SK-N-SH (cell line): ENCODE data around the gene SPATA12. TPM values are rescaled to one million over a fixed set of nuclear protein-coding genes. Genes with fewer than 3 reads are reported as not detected.

Source experiments
- CTCF ChIA-PET: fragments of 300-600, 350-600 bp; formaldehyde crosslinking; extraction: SDS; loops from one replicate; lab custom pipeline; 2021; lab: Yijun Ruan, JAX
- POLR2A ChIA-PET: fragments of 350-600 bp; sonication (Branson Sonifier 250); formaldehyde crosslinking; extraction: SDS; loops from one replicate; lab custom pipeline; 2020; ENCODE audit warnings: antibody characterized with exemption, inconsistent platforms; lab: Yijun Ruan, JAX
- DNase-seq: peaks from one replicate; pipeline ENCODE4 v3.0.0; 2012
- H2AFZ ChIP-seq: fragments of 200-600 bp; sonication (generic); 2 replicates; pipeline ENCODE4 v1.8.1; 2016; ENCODE audit warnings: antibody characterized with exemption, mild to moderate bottlenecking, low read depth
- H3F3A ChIP-seq: fragments of 200-600 bp; sonication (generic); replicated peaks from 2 replicates; pipeline ENCODE3; 2016; ENCODE audit warnings: antibody characterized with exemption, mild to moderate bottlenecking; ENCODE audit not compliant: insufficient read depth
- H3K27ac ChIP-seq, 2 experiments: fragments of 200-500 bp in 1 of 2; fragments of 200-600 bp in 1 of 2; sonication (Bioruptor generic) in 1 of 2; sonication (generic), shearing (Covaris generic) in 1 of 2; 2 replicates each; pipeline versions ENCODE4 v1.5.1 to v1.6.1; 2014 to 2016; ENCODE audit warnings: low read depth in 2 of 2, inconsistent platforms in 1 of 2, low read length in 1 of 2, mild to moderate bottlenecking in 1 of 2, mixed read lengths in 1 of 2
- H3K27me3 ChIP-seq: fragments of 200-600 bp; sonication (generic), shearing (Covaris generic); 2 replicates; pipeline ENCODE4 v1.6.1; 2016; ENCODE audit warnings: mixed run types; ENCODE audit not compliant: insufficient read depth
- H3K36me3 ChIP-seq, 2 experiments: fragments of 200-500 bp in 1 of 2; fragments of 200-600 bp in 1 of 2; sonication (Bioruptor generic) in 1 of 2; sonication (generic) in 1 of 2; replicated peaks in 1 of 2; 2 replicates each; pipeline versions ENCODE3 to v1.5.1; 2014 to 2016; ENCODE audit warnings: low read length in 1 of 2, mild to moderate bottlenecking in 1 of 2; ENCODE audit not compliant: insufficient read depth in 2 of 2, control insufficient read depth in 1 of 2
- H3K4me1 ChIP-seq, 2 experiments: fragments of 200-500 bp in 1 of 2; fragments of 200-600 bp in 1 of 2; sonication (Bioruptor generic) in 1 of 2; sonication (generic), shearing (Covaris generic) in 1 of 2; 2 replicates each; pipeline versions ENCODE4 v1.5.1 to v1.6.1; 2014 to 2016; ENCODE audit warnings: low read depth in 1 of 2, low read length in 1 of 2, mixed run types in 1 of 2; ENCODE audit not compliant: insufficient read depth in 2 of 2, control insufficient read depth in 1 of 2
- H3K4me2 ChIP-seq: fragments of 200-600 bp; sonication (generic), shearing (Covaris generic); 2 replicates; pipeline ENCODE4 v1.6.1; 2017; ENCODE audit warnings: mixed run types
- H3K4me3 ChIP-seq, 2 experiments: fragments of 200-500 bp in 1 of 2; fragments of 200-600 bp in 1 of 2; sonication (Bioruptor generic) in 1 of 2; sonication (generic), shearing (Covaris generic) in 1 of 2; 2 replicates each; pipeline versions ENCODE4 v1.5.1 to v1.8.1; 2014 to 2016; ENCODE audit warnings: low read depth in 2 of 2, inconsistent platforms in 1 of 2, low read length in 1 of 2, mild to moderate bottlenecking in 1 of 2, mixed read lengths in 1 of 2, moderate library complexity in 1 of 2
- H3K79me2 ChIP-seq: fragments of 200-600 bp; sonication (generic); 2 replicates; pipeline ENCODE4 v1.8.1; 2017; ENCODE audit warnings: mild to moderate bottlenecking; ENCODE audit not compliant: insufficient read depth
- H3K9ac ChIP-seq: fragments of 200-600 bp; sonication (generic); 2 replicates; pipeline ENCODE4 v1.6.1; 2017; ENCODE audit warnings: mixed run types
- H3K9me2 ChIP-seq: fragments of 200-600 bp; sonication (generic); 2 replicates; pipeline ENCODE4 v1.6.1; 2017; ENCODE audit warnings: mixed run types
- H3K9me3 ChIP-seq: fragments of 200-600 bp; sonication (generic); 2 replicates; pipeline ENCODE4 v1.6.1; 2017; ENCODE audit warnings: mixed run types, mild to moderate bottlenecking, moderate library complexity
- H4K20me1 ChIP-seq: fragments of 200-600 bp; sonication (generic); 2 replicates; pipeline ENCODE4 v1.6.1; 2017; ENCODE audit warnings: mild to moderate bottlenecking, mixed run types; ENCODE audit not compliant: insufficient read depth
- CHD2 ChIP-seq: fragments of 150-350 bp; IDR thresholded peaks from 2 replicates; pipeline ENCODE4 v1.6.1; 2018; ENCODE audit warnings: low read length; ENCODE audit not compliant: partially characterized antibody
- ELF1 ChIP-seq: IDR thresholded peaks from 2 replicates; pipeline ENCODE4 v1.4.0; 2012
- EP300 ChIP-seq, 2 experiments: IDR thresholded peaks; 2 replicates each; pipeline versions ENCODE4 v1.4.0 to v1.6.1; 2012; ENCODE audit warnings: borderline replicate concordance in 1 of 2, low read depth in 1 of 2, low read length in 1 of 2
- FOSL2 ChIP-seq: IDR thresholded peaks from 2 replicates; pipeline ENCODE4 v1.4.0; 2012; ENCODE audit warnings: low read depth, mild to moderate bottlenecking, moderate library complexity, borderline replicate concordance
- FOXJ3 ChIP-seq: sonication (generic); formaldehyde crosslinking; IDR thresholded peaks from 2 replicates; pipeline ENCODE4 v1.5.1; 2020; ENCODE audit warnings: mild to moderate bottlenecking, missing genetic modification reagents
- FOXM1 ChIP-seq: IDR thresholded peaks from 2 replicates; pipeline ENCODE4 v1.4.0; 2012; ENCODE audit warnings: low read depth, mild to moderate bottlenecking
- GABPA ChIP-seq: IDR thresholded peaks from 2 replicates; pipeline ENCODE4 v1.4.0; 2012; ENCODE audit warnings: low read depth, mild to moderate bottlenecking
- MEF2A ChIP-seq: IDR thresholded peaks from 2 replicates; pipeline ENCODE4 v1.4.0; 2012; ENCODE audit warnings: low read depth, borderline replicate concordance
- NRF1 ChIP-seq: IDR thresholded peaks from 2 replicates; pipeline ENCODE4 v1.6.1; 2012; ENCODE audit warnings: low read depth, mild to moderate bottlenecking, low read length
- RAD21 ChIP-seq: IDR thresholded peaks from 2 replicates; pipeline ENCODE4 v1.6.1; 2012; ENCODE audit warnings: mild to moderate bottlenecking, low read length
- SIN3A ChIP-seq: IDR thresholded peaks from 2 replicates; pipeline ENCODE4 v1.6.1; 2012; ENCODE audit warnings: low read depth, mild to moderate bottlenecking, low read length, moderate library complexity, borderline replicate concordance
- SMC3 ChIP-seq: IDR thresholded peaks from 2 replicates; pipeline ENCODE4 v1.6.1; 2012; ENCODE audit warnings: low read depth, low read length, improper control_type of control experiment
- TAF1 ChIP-seq: IDR thresholded peaks from 2 replicates; pipeline ENCODE4 v1.6.1; 2012; ENCODE audit warnings: low read depth, mild to moderate bottlenecking, low read length, moderate library complexity, borderline replicate concordance
- TEAD4 ChIP-seq: IDR thresholded peaks from 2 replicates; pipeline ENCODE4 v1.4.0; 2012; ENCODE audit warnings: mild to moderate bottlenecking, borderline replicate concordance; ENCODE audit not compliant: insufficient read depth
- USF2 ChIP-seq: fragments of 150-350 bp; IDR thresholded peaks from 2 replicates; pipeline ENCODE4 v1.6.1; 2017; ENCODE audit warnings: antibody characterized with exemption, low read length, low read depth, borderline replicate concordance
- WGBS: methylation state at CpG from one replicate; pipeline ENCODE4 v1.1.6; 2017; ENCODE audit warnings: low lambda C conversion rate; 5-methylcytosine and 5-hydroxymethylcytosine counted together
- polyA plus RNA-seq, 3 experiments: library from polyadenylated mRNA; depleted of rRNA; stranded (reverse); fragments of >200 nt; gene quantifications; 2 replicates each; pipeline ENCODE4 v1.2.3, GENCODE V29; 2012
- TF ChIP-seq, protein P1 (sequence below): IDR thresholded peaks from 2 replicates; pipeline ENCODE4 v1.4.0; 2012; ENCODE audit warnings: low read depth, borderline replicate concordance
- TF ChIP-seq, protein P2 (sequence below): IDR thresholded peaks from 2 replicates; pipeline ENCODE4 v1.6.1; 2012; ENCODE audit warnings: mild to moderate bottlenecking, low read depth, low read length, moderate library complexity
- TF ChIP-seq, protein P3 (sequence below): fragments of 150-350 bp; IDR thresholded peaks from 2 replicates; pipeline ENCODE4 v1.6.1; 2016; ENCODE audit warnings: mild to moderate bottlenecking, low read depth, low read length
- TF ChIP-seq, protein P4 (sequence below): IDR thresholded peaks from 2 replicates; pipeline ENCODE4; 2012
- TF ChIP-seq, protein P5 (sequence below): fragments of 200-600 bp; sonication (generic); IDR thresholded peaks from 2 replicates; pipeline ENCODE4 v1.6.1; 2017; ENCODE audit warnings: antibody characterized with exemption, mild to moderate bottlenecking, moderate library complexity

Gene SPATA12
- polyA plus RNA-seq, 1 of the 3 experiments (the other 2 are of a cell fraction) = 0.33 TPM

GRCh38 chr3:57110214-57110613 lies 49.8 kb downstream of the SPATA12 start:
- no peak overlapping the region for H3K27ac ChIP-seq
- 85% methylated on average over 4 of the region's 4 CpGs for WGBS
- H2AFZ ChIP-seq = no peak overlapping the region
- CTCF ChIA-PET = interaction anchor here (0.7 to 2.9 kb wide), 8 partner anchors 8 to 60 kb away, joined by 3 to 12 read pairs (median 7); no protein-coding TSS in a partner anchor
- TF ChIP-seq, protein P1, sequence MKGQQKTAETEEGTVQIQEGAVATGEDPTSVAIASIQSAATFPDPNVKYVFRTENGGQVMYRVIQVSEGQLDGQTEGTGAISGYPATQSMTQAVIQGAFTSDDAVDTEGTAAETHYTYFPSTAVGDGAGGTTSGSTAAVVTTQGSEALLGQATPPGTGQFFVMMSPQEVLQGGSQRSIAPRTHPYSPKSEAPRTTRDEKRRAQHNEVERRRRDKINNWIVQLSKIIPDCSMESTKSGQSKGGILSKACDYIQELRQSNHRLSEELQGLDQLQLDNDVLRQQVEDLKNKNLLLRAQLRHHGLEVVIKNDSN = no peak
- no peak for TF ChIP-seq RAD21
- no peak for TF ChIP-seq FOXM1
- TF ChIP-seq, protein P2, sequence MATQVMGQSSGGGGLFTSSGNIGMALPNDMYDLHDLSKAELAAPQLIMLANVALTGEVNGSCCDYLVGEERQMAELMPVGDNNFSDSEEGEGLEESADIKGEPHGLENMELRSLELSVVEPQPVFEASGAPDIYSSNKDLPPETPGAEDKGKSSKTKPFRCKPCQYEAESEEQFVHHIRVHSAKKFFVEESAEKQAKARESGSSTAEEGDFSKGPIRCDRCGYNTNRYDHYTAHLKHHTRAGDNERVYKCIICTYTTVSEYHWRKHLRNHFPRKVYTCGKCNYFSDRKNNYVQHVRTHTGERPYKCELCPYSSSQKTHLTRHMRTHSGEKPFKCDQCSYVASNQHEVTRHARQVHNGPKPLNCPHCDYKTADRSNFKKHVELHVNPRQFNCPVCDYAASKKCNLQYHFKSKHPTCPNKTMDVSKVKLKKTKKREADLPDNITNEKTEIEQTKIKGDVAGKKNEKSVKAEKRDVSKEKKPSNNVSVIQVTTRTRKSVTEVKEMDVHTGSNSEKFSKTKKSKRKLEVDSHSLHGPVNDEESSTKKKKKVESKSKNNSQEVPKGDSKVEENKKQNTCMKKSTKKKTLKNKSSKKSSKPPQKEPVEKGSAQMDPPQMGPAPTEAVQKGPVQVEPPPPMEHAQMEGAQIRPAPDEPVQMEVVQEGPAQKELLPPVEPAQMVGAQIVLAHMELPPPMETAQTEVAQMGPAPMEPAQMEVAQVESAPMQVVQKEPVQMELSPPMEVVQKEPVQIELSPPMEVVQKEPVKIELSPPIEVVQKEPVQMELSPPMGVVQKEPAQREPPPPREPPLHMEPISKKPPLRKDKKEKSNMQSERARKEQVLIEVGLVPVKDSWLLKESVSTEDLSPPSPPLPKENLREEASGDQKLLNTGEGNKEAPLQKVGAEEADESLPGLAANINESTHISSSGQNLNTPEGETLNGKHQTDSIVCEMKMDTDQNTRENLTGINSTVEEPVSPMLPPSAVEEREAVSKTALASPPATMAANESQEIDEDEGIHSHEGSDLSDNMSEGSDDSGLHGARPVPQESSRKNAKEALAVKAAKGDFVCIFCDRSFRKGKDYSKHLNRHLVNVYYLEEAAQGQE = no peak
- no peak for TF ChIP-seq TEAD4
- TF ChIP-seq FOSL2 = no peak
- TF ChIP-seq ELF1 = no peak
- TF ChIP-seq FOXJ3 = no peak
- no peak for TF ChIP-seq CHD2
- TF ChIP-seq GABPA = no peak
- TF ChIP-seq, protein P3, sequence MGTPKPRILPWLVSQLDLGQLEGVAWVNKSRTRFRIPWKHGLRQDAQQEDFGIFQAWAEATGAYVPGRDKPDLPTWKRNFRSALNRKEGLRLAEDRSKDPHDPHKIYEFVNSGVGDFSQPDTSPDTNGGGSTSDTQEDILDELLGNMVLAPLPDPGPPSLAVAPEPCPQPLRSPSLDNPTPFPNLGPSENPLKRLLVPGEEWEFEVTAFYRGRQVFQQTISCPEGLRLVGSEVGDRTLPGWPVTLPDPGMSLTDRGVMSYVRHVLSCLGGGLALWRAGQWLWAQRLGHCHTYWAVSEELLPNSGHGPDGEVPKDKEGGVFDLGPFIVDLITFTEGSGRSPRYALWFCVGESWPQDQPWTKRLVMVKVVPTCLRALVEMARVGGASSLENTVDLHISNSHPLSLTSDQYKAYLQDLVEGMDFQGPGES = no peak
- no peak for TF ChIP-seq NRF1
- TF ChIP-seq MEF2A = no peak
- TF ChIP-seq USF2 = no peak
- no peak for TF ChIP-seq EP300 (IDR thresholded peaks at IDR 0.05; ENCODE audit: borderline replicate concordance in 1 of 2, low read depth in 1 of 2, low read length in 1 of 2)
- TF ChIP-seq, protein P4, sequence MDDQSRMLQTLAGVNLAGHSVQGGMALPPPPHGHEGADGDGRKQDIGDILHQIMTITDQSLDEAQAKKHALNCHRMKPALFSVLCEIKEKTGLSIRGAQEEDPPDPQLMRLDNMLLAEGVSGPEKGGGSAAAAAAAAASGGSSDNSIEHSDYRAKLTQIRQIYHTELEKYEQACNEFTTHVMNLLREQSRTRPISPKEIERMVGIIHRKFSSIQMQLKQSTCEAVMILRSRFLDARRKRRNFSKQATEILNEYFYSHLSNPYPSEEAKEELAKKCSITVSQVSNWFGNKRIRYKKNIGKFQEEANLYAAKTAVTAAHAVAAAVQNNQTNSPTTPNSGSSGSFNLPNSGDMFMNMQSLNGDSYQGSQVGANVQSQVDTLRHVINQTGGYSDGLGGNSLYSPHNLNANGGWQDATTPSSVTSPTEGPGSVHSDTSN = no peak
- no peak for TF ChIP-seq SMC3
- no peak for TF ChIP-seq TAF1
- TF ChIP-seq, protein P5, sequence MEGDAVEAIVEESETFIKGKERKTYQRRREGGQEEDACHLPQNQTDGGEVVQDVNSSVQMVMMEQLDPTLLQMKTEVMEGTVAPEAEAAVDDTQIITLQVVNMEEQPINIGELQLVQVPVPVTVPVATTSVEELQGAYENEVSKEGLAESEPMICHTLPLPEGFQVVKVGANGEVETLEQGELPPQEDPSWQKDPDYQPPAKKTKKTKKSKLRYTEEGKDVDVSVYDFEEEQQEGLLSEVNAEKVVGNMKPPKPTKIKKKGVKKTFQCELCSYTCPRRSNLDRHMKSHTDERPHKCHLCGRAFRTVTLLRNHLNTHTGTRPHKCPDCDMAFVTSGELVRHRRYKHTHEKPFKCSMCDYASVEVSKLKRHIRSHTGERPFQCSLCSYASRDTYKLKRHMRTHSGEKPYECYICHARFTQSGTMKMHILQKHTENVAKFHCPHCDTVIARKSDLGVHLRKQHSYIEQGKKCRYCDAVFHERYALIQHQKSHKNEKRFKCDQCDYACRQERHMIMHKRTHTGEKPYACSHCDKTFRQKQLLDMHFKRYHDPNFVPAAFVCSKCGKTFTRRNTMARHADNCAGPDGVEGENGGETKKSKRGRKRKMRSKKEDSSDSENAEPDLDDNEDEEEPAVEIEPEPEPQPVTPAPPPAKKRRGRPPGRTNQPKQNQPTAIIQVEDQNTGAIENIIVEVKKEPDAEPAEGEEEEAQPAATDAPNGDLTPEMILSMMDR = no peak
- TF ChIP-seq SIN3A = no peak
- H3K9ac ChIP-seq = no peak overlapping the region
- H4K20me1 ChIP-seq = no peaks in the 10 kb centered on the region
- no peaks in the 10 kb centered on the region for H3F3A ChIP-seq
- H3K27me3 ChIP-seq = no peaks in the 10 kb centered on the region
- DNase-seq = no peak
- H3K79me2 ChIP-seq = no peaks in the 10 kb centered on the region
- H3K36me3 ChIP-seq = peaks cover 0 to 6% of the 10 kb centered on the region in 2 experiments
- H3K4me3 ChIP-seq = no peak overlapping the region
- H3K9me2 ChIP-seq = no peaks in the 10 kb centered on the region
- no peaks in the 10 kb centered on the region for H3K9me3 ChIP-seq
- H3K4me1 ChIP-seq = peaks cover 0 to 10% of the 10 kb centered on the region in 2 experiments; a peak in 1 of 4 replicates
- POLR2A ChIA-PET = interaction anchor here (1.1 to 2.5 kb wide), 3 partner anchors 18 to 54 kb away, joined by 3 to 5 read pairs (median 4); no protein-coding TSS in a partner anchor
- H3K4me2 ChIP-seq = no peak overlapping the region
